ENCODE measurements around the gene CARMIL1. TPM values are rescaled to one million over a fixed set of nuclear protein-coding genes. Genes with fewer than 3 reads are reported as not detected.
A peak's percentile ranks its signal among the peaks of the same experiment; 100 is the strongest.

The CARMIL1 gene
- total RNA-seq, 3 donors from 2014 or later, result 23.6 to 53.0 (median 33.5) TPM

DNA sequence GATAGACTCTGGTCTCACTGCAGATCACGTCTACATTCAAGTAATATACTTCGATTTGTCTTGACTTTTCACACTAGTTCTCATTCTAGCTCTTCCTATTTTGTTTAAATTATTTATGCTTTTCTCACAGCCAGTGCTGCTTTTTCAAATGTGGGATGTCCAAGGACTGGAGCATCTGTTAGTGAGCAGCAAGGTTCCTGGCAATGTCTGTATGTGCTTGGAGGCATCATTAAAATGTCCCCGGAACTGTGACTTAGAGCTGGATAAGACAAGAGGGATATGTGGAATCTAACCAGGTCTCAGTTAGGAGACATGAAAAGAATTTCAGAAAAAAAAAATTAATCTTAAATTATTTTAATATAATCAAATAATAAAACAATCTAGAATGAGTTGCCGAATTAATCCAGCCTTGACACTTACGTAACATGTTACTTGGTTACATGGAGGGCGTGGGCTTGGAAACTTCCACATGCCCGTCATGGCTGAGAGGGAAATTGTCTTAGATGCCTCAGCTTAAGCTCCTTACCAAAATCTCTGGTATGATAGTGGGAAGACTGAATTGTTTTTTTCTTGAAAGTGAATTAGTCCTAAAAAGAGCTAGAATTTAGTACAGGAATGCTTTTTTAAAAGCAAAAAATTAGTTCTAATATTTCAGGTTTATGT lies 21.4 kb upstream of the CARMIL1 start:
- Histone ChIP-seq H3K9me3 (no peaks in the 10 kb centered on the region), H3K27me3 (no peaks in the 10 kb centered on the region), H3K4me3 (no peak overlapping the region), H3K27ac (no peak overlapping the region), H3K36me3 (no peaks in the 10 kb centered on the region), H3K4me1 (no peaks in the 10 kb centered on the region)
- intact Hi-C loops (cut with DNase I; ENCODE audit: low total_unique reads), result loop anchor here (5.0 kb wide), 1 partner anchor 316 kb away; no protein-coding TSS in a partner anchor
- no peak for DNase-seq (ENCODE audit: low spot score in 2 of 2)
- TF ChIP-seq POLR2A (IDR thresholded peaks at IDR 0.05), result no peak
- no peak for TF ChIP-seq POLR2AphosphoS5 (IDR thresholded peaks at IDR 0.05)
- TF ChIP-seq, protein P1, sequence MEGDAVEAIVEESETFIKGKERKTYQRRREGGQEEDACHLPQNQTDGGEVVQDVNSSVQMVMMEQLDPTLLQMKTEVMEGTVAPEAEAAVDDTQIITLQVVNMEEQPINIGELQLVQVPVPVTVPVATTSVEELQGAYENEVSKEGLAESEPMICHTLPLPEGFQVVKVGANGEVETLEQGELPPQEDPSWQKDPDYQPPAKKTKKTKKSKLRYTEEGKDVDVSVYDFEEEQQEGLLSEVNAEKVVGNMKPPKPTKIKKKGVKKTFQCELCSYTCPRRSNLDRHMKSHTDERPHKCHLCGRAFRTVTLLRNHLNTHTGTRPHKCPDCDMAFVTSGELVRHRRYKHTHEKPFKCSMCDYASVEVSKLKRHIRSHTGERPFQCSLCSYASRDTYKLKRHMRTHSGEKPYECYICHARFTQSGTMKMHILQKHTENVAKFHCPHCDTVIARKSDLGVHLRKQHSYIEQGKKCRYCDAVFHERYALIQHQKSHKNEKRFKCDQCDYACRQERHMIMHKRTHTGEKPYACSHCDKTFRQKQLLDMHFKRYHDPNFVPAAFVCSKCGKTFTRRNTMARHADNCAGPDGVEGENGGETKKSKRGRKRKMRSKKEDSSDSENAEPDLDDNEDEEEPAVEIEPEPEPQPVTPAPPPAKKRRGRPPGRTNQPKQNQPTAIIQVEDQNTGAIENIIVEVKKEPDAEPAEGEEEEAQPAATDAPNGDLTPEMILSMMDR (IDR thresholded peaks at IDR 0.05), result no peak

GRCh38 chr6:25259756-25260155 lies 19.4 kb upstream of the CARMIL1 start:
- DNase-seq (ENCODE audit: low spot score in 2 of 2), result no peak
- intact Hi-C loops (cut with DNase I; ENCODE audit: low total_unique reads), result loop anchor here (5.0 kb wide), 1 partner anchor 317 kb away; no protein-coding TSS in a partner anchor
- Histone ChIP-seq H3K36me3 (no peaks in the 10 kb centered on the region), H3K4me1 (no peaks in the 10 kb centered on the region), H3K4me3 (no peak overlapping the region), H3K27me3 (no peaks in the 10 kb centered on the region), H3K27ac (no peak overlapping the region), H3K9me3 (no peaks in the 10 kb centered on the region)
- TF ChIP-seq POLR2AphosphoS5 (IDR thresholded peaks at IDR 0.05), result no peak
- TF ChIP-seq, protein P1 (IDR thresholded peaks at IDR 0.05), result no peak
- TF ChIP-seq POLR2A (IDR thresholded peaks at IDR 0.05), result no peak

DNA sequence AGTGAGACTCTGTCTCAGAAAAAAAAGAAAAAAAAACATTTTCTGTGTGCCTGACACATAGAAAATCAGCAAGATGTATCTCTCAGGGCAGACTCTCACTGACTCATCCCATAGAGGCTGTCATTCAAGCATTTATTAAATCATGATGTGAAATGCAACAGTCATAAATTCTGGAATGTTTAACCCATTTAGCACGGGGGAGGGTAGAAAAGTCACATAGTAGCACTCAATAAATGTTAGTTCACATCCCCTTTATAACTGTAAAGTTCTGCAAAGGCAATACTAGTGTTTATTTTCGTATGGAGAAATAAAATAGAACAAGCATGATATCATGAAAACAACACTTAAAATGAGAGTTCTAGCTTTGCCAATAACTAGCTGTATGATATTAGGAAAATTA lies 15.5 kb upstream of the CARMIL1 start:
- intact Hi-C loops (cut with DNase I; ENCODE audit: low total_unique reads), result no loop called here
- no peaks in the 10 kb centered on the region for H3K36me3 ChIP-seq
- no peaks in the 10 kb centered on the region for H3K27me3 ChIP-seq
- no peaks in the 10 kb centered on the region for H3K9me3 ChIP-seq
- H3K4me1 ChIP-seq, result no peaks in the 10 kb centered on the region
- no peak for TF ChIP-seq POLR2AphosphoS5 (IDR thresholded peaks at IDR 0.05)
- no peak for TF ChIP-seq POLR2A (IDR thresholded peaks at IDR 0.05)
- TF ChIP-seq, protein P1 (IDR thresholded peaks at IDR 0.05), result no peak
- H3K4me3 ChIP-seq, result no peak overlapping the region
- no peak overlapping the region for H3K27ac ChIP-seq
- no peak for DNase-seq (ENCODE audit: low spot score in 2 of 2)

DNA sequence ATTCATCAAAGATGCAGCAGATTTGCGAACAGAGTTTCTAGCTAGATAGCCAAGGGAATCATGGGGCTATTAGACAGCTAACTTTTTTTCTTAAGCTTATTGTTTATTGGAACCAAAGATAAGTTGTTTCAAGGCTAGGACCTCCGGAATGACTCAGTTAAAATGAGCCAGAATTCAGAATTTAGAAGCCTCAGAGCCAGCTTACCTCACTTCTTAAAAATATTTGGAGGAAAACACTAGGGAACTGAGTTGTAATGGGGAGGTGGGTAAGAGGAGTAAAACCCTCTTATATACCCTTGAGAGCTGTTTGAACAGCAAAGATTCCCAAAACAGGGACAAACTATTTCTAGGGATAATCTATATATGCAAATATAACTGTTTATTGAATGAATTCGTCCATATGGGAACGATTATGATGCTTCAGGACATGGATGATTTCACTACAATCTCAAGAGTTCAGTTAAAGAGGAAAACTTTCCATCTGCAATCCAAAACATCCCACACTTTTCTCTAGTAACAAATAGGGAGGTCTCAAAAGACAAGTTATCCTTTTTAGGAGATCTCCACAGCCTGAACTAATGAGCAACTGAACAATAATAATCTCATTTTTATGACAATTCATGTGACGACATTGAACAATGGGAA lies 12.6 kb upstream of the CARMIL1 start:
- Histone ChIP-seq H3K27me3 (no peaks in the 10 kb centered on the region), H3K9me3 (no peaks in the 10 kb centered on the region), H3K4me1 (no peaks in the 10 kb centered on the region), H3K4me3 (no peak overlapping the region), H3K27ac (peak overlapping the region; percentile 58 to 61), H3K36me3 (no peaks in the 10 kb centered on the region)
- TF ChIP-seq, protein P1 (IDR thresholded peaks at IDR 0.05), result no peak
- TF ChIP-seq POLR2A (IDR thresholded peaks at IDR 0.05) (no peak), POLR2AphosphoS5 (IDR thresholded peaks at IDR 0.05) (no peak)
- DNase-seq (ENCODE audit: low spot score in 2 of 2), result no peak
- intact Hi-C loops (cut with DNase I; ENCODE audit: low total_unique reads), result no loop called here

DNA sequence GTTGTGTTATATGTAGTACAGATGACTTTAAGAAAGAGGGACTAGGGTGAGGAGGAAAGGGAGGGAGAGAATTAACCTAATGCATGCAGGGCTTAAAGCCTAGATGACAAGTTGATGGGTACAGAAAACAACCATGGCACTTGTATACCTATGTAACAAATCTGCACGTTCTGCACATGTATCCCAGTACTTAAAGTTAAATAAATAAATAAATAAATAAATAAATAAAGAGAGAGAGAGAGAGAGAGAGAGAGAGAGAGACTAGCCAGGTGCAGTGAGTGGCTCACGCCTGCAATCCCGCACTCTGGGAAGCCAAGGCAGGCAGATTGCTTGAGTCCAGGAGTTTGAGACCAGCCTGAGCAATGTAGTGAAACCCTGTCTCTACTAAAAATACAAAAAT lies 11.5 kb upstream of the CARMIL1 start:
- intact Hi-C loops (cut with DNase I; ENCODE audit: low total_unique reads), result no loop called here
- DNase-seq (ENCODE audit: low spot score in 2 of 2), result no peak
- Histone ChIP-seq H3K27ac (no peak overlapping the region), H3K4me1 (no peaks in the 10 kb centered on the region), H3K9me3 (no peaks in the 10 kb centered on the region), H3K27me3 (no peaks in the 10 kb centered on the region), H3K4me3 (no peak overlapping the region), H3K36me3 (no peaks in the 10 kb centered on the region)
- TF ChIP-seq POLR2A (IDR thresholded peaks at IDR 0.05) (no peak), POLR2AphosphoS5 (IDR thresholded peaks at IDR 0.05) (no peak)
- TF ChIP-seq, protein P1 (IDR thresholded peaks at IDR 0.05), result no peak

Data from breast epithelium (tissue), 4 donors.